Ectodermal cell (in vitro differentiated cells): ENCODE results near the gene CDHR3.

Source experiments
- H3K27ac ChIP-seq: 2 replicates; pipeline ENCODE4 v1.7.0; 2013; ENCODE audit warnings: mild to moderate bottlenecking, low read depth, low read length; ENCODE audit not compliant: insufficient read depth, poor library complexity, severe bottlenecking
- H3K27me3 ChIP-seq: 2 replicates; pipeline ENCODE4 v1.7.0; 2013; ENCODE audit warnings: mild to moderate bottlenecking, low read length; ENCODE audit not compliant: insufficient read depth, control insufficient read depth, poor library complexity, severe bottlenecking
- H3K36me3 ChIP-seq: one replicate; pipeline ENCODE4 v1.7.0; 2013; ENCODE audit warnings: low read length; ENCODE audit not compliant: control insufficient read depth, insufficient read depth
- H3K4me1 ChIP-seq: one replicate; pipeline ENCODE4 v1.7.0; 2013; ENCODE audit warnings: low read length; ENCODE audit not compliant: control insufficient read depth, insufficient read depth
- H3K4me3 ChIP-seq: 2 replicates; pipeline ENCODE4 v1.7.0; 2013; ENCODE audit warnings: low read depth, low read length, control low read depth; ENCODE audit not compliant: insufficient read depth
- H3K9me3 ChIP-seq: 2 replicates; pipeline ENCODE4 v1.7.0; 2013; ENCODE audit warnings: mild to moderate bottlenecking, low read length, moderate library complexity; ENCODE audit not compliant: control insufficient read depth
- WGBS, 2 experiments: methylation state at CpG; one replicate each; pipeline ENCODE4 v1.1.7; 2013; ENCODE audit warnings: missing lambda C conversion rate in 2 of 2; 5-methylcytosine and 5-hydroxymethylcytosine counted together

The CDHR3 gene

GRCh38 chr7:106054156-106054910 lies 91.3 kb downstream of the CDHR3 start:
- no peak overlapping the region for H3K4me3 ChIP-seq
- peaks cover 11% of the 10 kb centered on the region for H3K4me1 ChIP-seq
- no peaks in the 10 kb centered on the region for H3K36me3 ChIP-seq
- H3K9me3 ChIP-seq: peaks cover 2% of the 10 kb centered on the region
- WGBS, 2 experiments: 93 to 96% methylated on average over 11 of the region's 11 CpGs
- H3K27ac ChIP-seq: no peak overlapping the region
- no peaks in the 10 kb centered on the region for H3K27me3 ChIP-seq

GRCh38 chr7:106054971-106055532 lies 92.0 kb downstream of the CDHR3 start:
- H3K9me3 ChIP-seq: peaks cover 2% of the 10 kb centered on the region
- H3K27ac ChIP-seq: no peak overlapping the region
- peaks cover 11% of the 10 kb centered on the region for H3K4me1 ChIP-seq
- H3K27me3 ChIP-seq: no peaks in the 10 kb centered on the region
- no peaks in the 10 kb centered on the region for H3K36me3 ChIP-seq
- no peak overlapping the region for H3K4me3 ChIP-seq
- WGBS, 2 experiments: 87 to 88% methylated on average over 7 of the region's 7 CpGs

GRCh38 chr7:106056513-106057203 lies 93.6 kb downstream of the CDHR3 start:
- no peaks in the 10 kb centered on the region for H3K27me3 ChIP-seq
- H3K4me3 ChIP-seq: no peak overlapping the region
- H3K9me3 ChIP-seq: no peaks in the 10 kb centered on the region
- H3K27ac ChIP-seq: no peak overlapping the region
- H3K36me3 ChIP-seq: no peaks in the 10 kb centered on the region
- 62 to 74% methylated on average over 9 of the region's 9 CpGs for WGBS, 2 experiments
- H3K4me1 ChIP-seq: peaks cover 11% of the 10 kb centered on the region

GRCh38 chr7:106057204-106057961 lies 94.3 kb downstream of the CDHR3 start:
- no peaks in the 10 kb centered on the region for H3K36me3 ChIP-seq
- 85 to 89% methylated on average over 10 of the region's 10 CpGs for WGBS, 2 experiments
- H3K9me3 ChIP-seq: no peaks in the 10 kb centered on the region
- H3K27me3 ChIP-seq: no peaks in the 10 kb centered on the region
- H3K4me3 ChIP-seq: no peak overlapping the region
- H3K27ac ChIP-seq: no peak overlapping the region
- H3K4me1 ChIP-seq: peaks cover 11% of the 10 kb centered on the region

GRCh38 chr7:106057962-106058927 lies 95.2 kb downstream of the CDHR3 start:
- H3K4me1 ChIP-seq: peaks cover 11% of the 10 kb centered on the region
- H3K4me3 ChIP-seq: no peak overlapping the region
- WGBS, 2 experiments: 71 to 73% methylated on average over 19 of the region's 19 CpGs
- H3K9me3 ChIP-seq: no peaks in the 10 kb centered on the region
- H3K27me3 ChIP-seq: no peaks in the 10 kb centered on the region
- peak overlapping the region; percentile 58 for H3K27ac ChIP-seq
- no peaks in the 10 kb centered on the region for H3K36me3 ChIP-seq

- WGBS, 2 experiments: 79 to 82% methylated on average over 3 of the region's 3 CpGs
- H3K36me3 ChIP-seq: no peaks in the 10 kb centered on the region
- peaks cover 11% of the 10 kb centered on the region for H3K4me1 ChIP-seq
- H3K27me3 ChIP-seq: no peaks in the 10 kb centered on the region
- no peak overlapping the region for H3K4me3 ChIP-seq
- peak overlapping the region; percentile 61 for H3K27ac ChIP-seq
- H3K9me3 ChIP-seq: no peaks in the 10 kb centered on the region
Measured at GRCh38 chr7:106058928-106059324, 95.9 kb downstream of the CDHR3 start.

GRCh38 chr7:106059556-106059955 lies 96.5 kb downstream of the CDHR3 start:
- Histone ChIP-seq H3K27ac (no peak overlapping the region), H3K4me1 (peaks cover 11% of the 10 kb centered on the region), H3K27me3 (no peaks in the 10 kb centered on the region), H3K9me3 (no peaks in the 10 kb centered on the region), H3K4me3 (no peak overlapping the region), H3K36me3 (no peaks in the 10 kb centered on the region)
- 86 to 90% methylated on average over 2 of the region's 2 CpGs for WGBS, 2 experiments

GRCh38 chr7:106060394-106060920 lies 97.4 kb downstream of the CDHR3 start:
- H3K4me3 ChIP-seq: no peak overlapping the region
- H3K4me1 ChIP-seq: peaks cover 20% of the 10 kb centered on the region
- WGBS, 2 experiments: 95 to 96% methylated on average over 7 of the region's 7 CpGs
- H3K27ac ChIP-seq: no peak overlapping the region
- H3K27me3 ChIP-seq: no peaks in the 10 kb centered on the region
- H3K9me3 ChIP-seq: no peaks in the 10 kb centered on the region
- no peaks in the 10 kb centered on the region for H3K36me3 ChIP-seq

GRCh38 chr7:106061301-106061979 lies 98.4 kb downstream of the CDHR3 start:
- WGBS, 2 experiments: 96% methylated on average over 9 of the region's 9 CpGs
- Histone ChIP-seq H3K27ac (no peak overlapping the region), H3K27me3 (no peaks in the 10 kb centered on the region), H3K4me1 (peaks cover 26% of the 10 kb centered on the region), H3K36me3 (no peaks in the 10 kb centered on the region), H3K4me3 (no peak overlapping the region), H3K9me3 (no peaks in the 10 kb centered on the region)
